Measurements from ENCODE around the gene LAMA2. TPM values are rescaled to one million over a fixed set of nuclear protein-coding genes. Genes with fewer than 3 reads are reported as not detected.
A peak's percentile ranks its signal among the peaks of the same experiment; 100 is the strongest.

LAMA2 gene
- total and polyA plus RNA-seq, 2 of the 8 experiments (the other 6 are each of a cell fraction or from before 2014, with no cell fraction given) = 1.3 to 3.8 TPM

- TF ChIP-seq MAX (IDR thresholded peaks at IDR 0.05) (peak; percentile 88), CBX8 (IDR thresholded peaks at IDR 0.05; ENCODE audit: borderline replicate concordance, low read depth, low read length) (no peak), FOSL1 (IDR thresholded peaks at IDR 0.05; ENCODE audit: insufficient read depth, low read depth, low read length) (no peak), SUZ12 (IDR thresholded peaks at IDR 0.05; ENCODE audit: low read length) (no peak), ATF3 (IDR thresholded peaks at IDR 0.05; ENCODE audit: insufficient read depth, low read depth, low read length) (no peak), NANOG (IDR thresholded peaks at IDR 0.05; ENCODE audit: insufficient read depth, low read depth, low read length, poor library complexity, severe bottlenecking) (no peak), EZH2 (IDR thresholded peaks at IDR 0.05; ENCODE audit: low read depth, low read length, severe bottlenecking) (no peak), POU5F1 (IDR thresholded peaks at IDR 0.05; ENCODE audit: low read depth, low read length) (no peak), CREB1 (IDR thresholded peaks at IDR 0.05) (no peak), SP4 (IDR thresholded peaks at IDR 0.05; ENCODE audit: low read length) (peak; percentile 77; the same call in 1 of the 2 replicates), CTCF (IDR thresholded peaks at IDR 0.05; ENCODE audit: control extremely low read depth in 1 of 3, insufficient read depth in 1 of 3, low read depth in 1 of 3, low read length in 3 of 3) (peak in 2 of 3 experiments; percentile 11 to 23; a peak in 2 of 4 replicates), SIRT6 (IDR thresholded peaks at IDR 0.05; ENCODE audit: low read length) (no peak), PHF8 (conservative IDR thresholded peaks at IDR 0.05; ENCODE audit: low read depth, low read length) (no peak), EP300 (IDR thresholded peaks at IDR 0.05; ENCODE audit: borderline replicate concordance in 1 of 2, low read depth in 2 of 2, low read length in 2 of 2) (no peak), RBBP5 (IDR thresholded peaks at IDR 0.05; ENCODE audit: borderline replicate concordance, low read depth, low read length) (peak; percentile 88; the same call in 1 of the 2 replicates), SRF (IDR thresholded peaks at IDR 0.05; ENCODE audit: low read depth, low read length) (no peak), TCF12 (IDR thresholded peaks at IDR 0.05; ENCODE audit: low read depth, low read length) (no peak), SP1 (IDR thresholded peaks at IDR 0.05; ENCODE audit: low read depth, low read length) (no peak), JUND (IDR thresholded peaks at IDR 0.05; ENCODE audit: low read length) (no peak), MAFK (IDR thresholded peaks at IDR 0.05; ENCODE audit: low read depth, low read length) (no peak), RAD21 (IDR thresholded peaks at IDR 0.05 in 1 of 2, conservative IDR thresholded peaks at IDR 0.05 in 1 of 2; ENCODE audit: low read depth in 2 of 2, low read length in 2 of 2) (peak; percentile 42 to 50)
Measured at GRCh38 chr6:128882991-128883611, at the start of gene LAMA2 (continued).
